Cerebellar cortex (tissue), 1 donor: ENCODE data around the gene PDLIM1.
"Not testable (repeated sequence)": the region's sequence is repeated elsewhere in the genome, so short reads cannot be mapped to it uniquely, and the experiment has no call there.

Experiments used
- DNase-seq: peaks from one replicate; pipeline ENCODE4 v3.0.0-alpha.2; 2015; ENCODE audit warnings: low spot score

Gene PDLIM1

DNA sequence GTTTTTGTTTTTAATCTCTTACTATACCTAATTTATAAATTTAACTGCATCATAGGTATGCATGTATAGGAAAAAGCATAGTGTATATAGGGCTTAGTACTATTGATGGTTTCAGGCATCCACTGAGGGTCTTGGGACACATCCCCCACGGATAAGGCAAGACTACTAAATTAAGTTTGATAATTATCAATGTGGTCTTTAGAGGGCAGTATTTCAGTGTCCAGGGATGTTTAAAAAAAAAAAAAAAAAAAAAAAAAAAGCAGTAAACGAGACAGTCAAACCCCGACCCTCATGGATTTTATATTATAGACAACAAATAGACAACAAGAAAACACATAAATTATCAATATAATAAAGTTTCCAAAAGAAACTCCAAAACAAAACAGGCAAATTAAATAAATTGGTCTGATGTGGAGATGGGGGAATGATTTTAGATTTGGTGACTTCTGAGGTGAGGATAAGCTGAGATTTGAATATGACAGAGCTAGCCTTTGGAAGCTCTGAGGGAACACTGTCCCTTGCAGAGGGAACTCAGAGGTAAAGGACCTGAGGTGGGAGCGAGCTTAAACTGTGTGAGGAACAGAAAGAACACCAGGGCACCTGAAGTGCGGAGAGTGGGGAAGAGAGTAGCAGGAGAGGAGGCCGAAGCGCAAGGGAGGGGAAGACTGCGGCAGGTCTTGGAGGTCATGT, 82.0 kb downstream of the PDLIM1 start:
- no peak for DNase-seq

- not testable (repeated sequence) for DNase-seq
Measured at GRCh38 chr10:95202865-95203264, 87.9 kb downstream of the PDLIM1 start.

DNA sequence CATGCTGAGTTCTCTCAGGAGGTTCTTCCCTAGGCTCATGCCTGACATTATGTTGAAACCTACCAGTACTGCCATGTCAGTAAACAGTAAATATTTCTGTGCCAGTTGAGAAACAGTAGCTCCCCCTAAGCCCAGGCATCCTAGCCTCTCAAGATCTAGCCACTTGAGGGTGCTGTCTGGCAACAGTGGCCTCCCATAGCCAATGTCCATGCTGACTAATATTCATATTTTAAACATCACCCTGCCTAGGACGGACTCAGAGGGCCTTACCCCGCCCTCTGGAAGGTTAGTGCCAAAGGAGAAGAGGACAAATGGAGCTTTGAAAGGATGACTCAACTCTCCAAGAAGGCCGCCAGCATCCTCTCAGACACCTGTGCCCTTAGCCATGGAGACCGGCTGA, 89.1 kb downstream of the PDLIM1 start:
- DNase-seq = no peak

GRCh38 chr10:95196046-95196445, 94.8 kb downstream of the PDLIM1 start:
- no peak for DNase-seq

GRCh38 chr10:95193944-95194343, 96.9 kb downstream of the PDLIM1 start, which contains the start of gene ACSM6:
ACSM6 (plus strand) TSS chr10:95194238; CDS start chr10:95194486, 248 bp downstream.
- DNase-seq = no peak

GRCh38 chr10:95188593-95188992, 102.2 kb downstream of the PDLIM1 start:
- DNase-seq = no peak

DNA sequence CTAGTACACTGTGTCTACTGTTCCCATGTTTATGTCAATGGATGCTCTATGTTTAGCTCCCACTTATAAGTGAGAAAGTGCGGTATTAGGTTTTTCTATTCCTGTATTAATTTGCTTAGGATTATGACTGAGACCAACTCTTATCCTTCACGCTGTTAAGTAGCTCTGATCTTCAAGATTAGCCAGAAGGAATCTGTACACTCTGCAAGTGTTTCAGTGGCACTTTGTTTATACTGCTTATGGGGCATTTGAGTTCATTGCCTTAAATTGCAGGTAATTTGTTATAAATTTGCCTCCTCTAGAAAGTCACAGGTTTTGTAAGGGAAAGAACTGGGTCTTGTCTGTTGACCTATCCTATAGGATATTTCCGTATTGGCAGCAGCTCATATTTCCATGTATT, 103.2 kb downstream of the PDLIM1 start:
- DNase-seq = no peak
